GM12878 (cell line): ENCODE data around the gene CAPN1. TPM values are rescaled to one million over a fixed set of nuclear protein-coding genes. Genes with fewer than 3 reads are reported as not detected.

Experiments used
- ATAC-seq: fragments of 200-7000 bp; cut with Tn5 transposase; 3 replicates; pipeline ENCODE4 v1.9.1; 2020; ENCODE audit warnings: mild to moderate bottlenecking, moderate library complexity
- BruUV-seq: library from RNA; stranded (reverse); fragments of 400-500 nt; replicated peaks from 2 replicates; lab custom pipeline; 2021; lab: Mats Ljungman, UMichigan
- CTCF ChIA-PET: fragments of 300-600 bp; sonication (Branson Sonifier 250); formaldehyde crosslinking; extraction: SDS; loops from one replicate; lab custom pipeline; 2021; ENCODE audit warnings: inconsistent platforms; lab: Yijun Ruan, JAX
- POLR2A ChIA-PET: fragments of 350-600 bp; formaldehyde crosslinking; extraction: SDS; loops from one replicate; lab custom pipeline; 2021; ENCODE audit warnings: inconsistent platforms; lab: Charles Lee
- RAD21 ChIA-PET: fragments of 300-600 bp; sonication (Branson Sonifier 250); formaldehyde crosslinking; loops from one replicate; lab custom pipeline; 2023; ENCODE audit warnings: antibody characterized with exemption; ENCODE audit not compliant: unreplicated experiment; lab: Charles Lee
- SMC1A ChIA-PET: fragments of 300-600 bp; sonication (Branson Sonifier 250); formaldehyde crosslinking; loops from one replicate; lab custom pipeline; 2023; ENCODE audit not compliant: unreplicated experiment, uncharacterized antibody; lab: Charles Lee
- DNase-seq: peaks from one replicate; pipeline ENCODE4 v3.0.0-alpha.2; 2011; ENCODE audit warnings: low read depth, low spot score
- FAIRE-seq: peaks from 3 replicates; lab custom pipeline; 2011; peaks lifted over from hg19 to GRCh38; lab: Jason Lieb, UNC
- H2AFZ ChIP-seq: 2 replicates; pipeline ENCODE4 v1.6.0; 2011; ENCODE audit warnings: low read depth, low read length, control low read depth; ENCODE audit not compliant: control insufficient read depth
- H3K27ac ChIP-seq: 2 replicates; pipeline ENCODE4 v1.5.1; 2011; ENCODE audit warnings: control low read depth; ENCODE audit not compliant: control insufficient read depth, insufficient read depth
- H3K27me3 ChIP-seq, 2 experiments: replicated peaks in 1 of 2; 2 replicates each; pipeline versions ENCODE4 v1.6.0 to v1.6.1; 2011; ENCODE audit warnings: low read length in 1 of 2; ENCODE audit not compliant: control insufficient read depth in 2 of 2, insufficient read depth in 2 of 2
- H3K36me3 ChIP-seq, 2 experiments: 2 replicates each; pipeline ENCODE4 v1.5.1; 2011; ENCODE audit warnings: low read length in 1 of 2; ENCODE audit not compliant: control insufficient read depth in 2 of 2, insufficient read depth in 2 of 2
- H3K4me1 ChIP-seq: 2 replicates; pipeline ENCODE4 v1.6.1; 2011; ENCODE audit warnings: mild to moderate bottlenecking, low read length, moderate library complexity, mixed read lengths; ENCODE audit not compliant: control insufficient read depth, insufficient read depth
- H3K4me2 ChIP-seq: 2 replicates; pipeline ENCODE4 v1.6.0; 2011; ENCODE audit warnings: control low read depth; ENCODE audit not compliant: control insufficient read depth, insufficient read depth
- H3K4me3 ChIP-seq: fragments of 200-600 bp; sonication (generic); 2 replicates; pipeline ENCODE4 v1.5.1; 2016
- H3K79me2 ChIP-seq: 2 replicates; pipeline ENCODE4 v1.6.0; 2011; ENCODE audit warnings: low read length; ENCODE audit not compliant: control insufficient read depth, insufficient read depth
- H3K9ac ChIP-seq: 2 replicates; pipeline ENCODE4 v1.8.0; 2011; ENCODE audit warnings: low read length, control low read depth, mixed read lengths; ENCODE audit not compliant: control insufficient read depth, insufficient read depth
- H3K9me3 ChIP-seq: replicated peaks from 3 replicates; pipeline ENCODE4 v1.5.1; 2011; ENCODE audit warnings: mild to moderate bottlenecking, low read length; ENCODE audit not compliant: control insufficient read depth, insufficient read depth
- H4K20me1 ChIP-seq: 2 replicates; pipeline ENCODE4 v1.6.0; 2011; ENCODE audit not compliant: control insufficient read depth, insufficient read depth
- ATF2 ChIP-seq: IDR thresholded peaks from 2 replicates; pipeline ENCODE4 v1.6.1; 2012; ENCODE audit warnings: low read length, inconsistent platforms
- CBX5 ChIP-seq: sonication (generic); IDR thresholded peaks from 2 replicates; pipeline ENCODE4 v1.6.1; 2016; ENCODE audit warnings: low read depth, moderate library complexity, mild to moderate bottlenecking, inconsistent platforms
- HCFC1 ChIP-seq: fragments of 150-350 bp; IDR thresholded peaks from 2 replicates; pipeline ENCODE4 v1.6.1; 2014; ENCODE audit warnings: low read length
- IKZF1 ChIP-seq: fragments of 450-650 bp; conservative IDR thresholded peaks from 2 replicates; pipeline ENCODE4 v1.6.1; 2017; ENCODE audit warnings: antibody characterized with exemption, mild to moderate bottlenecking
- IRF4 ChIP-seq: IDR thresholded peaks from 2 replicates; pipeline ENCODE4 v1.6.1; 2011; ENCODE audit warnings: low read depth, low read length
- KDM1A ChIP-seq: fragments of 200-600 bp; sonication (generic); IDR thresholded peaks from 2 replicates; pipeline ENCODE4 v1.6.1; 2016; ENCODE audit warnings: borderline replicate concordance
- NFYB ChIP-seq: IDR thresholded peaks from 2 replicates; pipeline ENCODE4 v1.6.1; 2011; ENCODE audit warnings: low read depth, mild to moderate bottlenecking, low read length, improper control_type of control experiment, moderate library complexity; ENCODE audit not compliant: insufficient read depth
- POLR2AphosphoS5 ChIP-seq: IDR thresholded peaks from 2 replicates; pipeline ENCODE4 v1.6.1; 2011; ENCODE audit warnings: mild to moderate bottlenecking, low read length, inconsistent platforms
- RBBP5 ChIP-seq: fragments of 200-600 bp; sonication (generic); conservative IDR thresholded peaks from 2 replicates; pipeline ENCODE4 v1.6.1; 2016
- SP1 ChIP-seq: IDR thresholded peaks from one replicate; pipeline ENCODE4 v1.6.1; 2011; ENCODE audit warnings: low read depth, low read length
- TARDBP ChIP-seq: IDR thresholded peaks from 2 replicates; pipeline ENCODE4 v1.6.1; 2016; ENCODE audit warnings: borderline replicate concordance
- TCF3 ChIP-seq: IDR thresholded peaks from 2 replicates; pipeline ENCODE4 v1.6.1; 2012; ENCODE audit warnings: low read depth, mild to moderate bottlenecking, low read length, borderline replicate concordance; ENCODE audit not compliant: insufficient read depth
- ZBED1 ChIP-seq: IDR thresholded peaks from 2 replicates; pipeline ENCODE4 v1.6.1; 2016; ENCODE audit warnings: borderline replicate concordance
- ZNF274 ChIP-seq: IDR thresholded peaks from one replicate; pipeline ENCODE4 v1.8.0; 2011; ENCODE audit not compliant: insufficient read length, insufficient read depth
- WGBS: methylation state at CpG from one replicate; pipeline ENCODE4 v1.1.6; 2016; ENCODE audit warnings: low lambda C conversion rate; ENCODE audit not compliant: insufficient replicate concordance, insufficient coverage; ENCODE audit errors: missing lambda C conversion rate; 5-methylcytosine and 5-hydroxymethylcytosine counted together
- in situ Hi-C: fragments of 300-500 bp; cut with MboI; formaldehyde crosslinking; loops from 9 replicates; pipeline ENCODE4 v1.14.3; 2018; ENCODE audit warnings: mixed read lengths
- intact Hi-C: fragments of 100-400 bp; cut with micrococcal nuclease; formaldehyde crosslinking; loops from one replicate; pipeline ENCODE4 v1.14.2; 2022; ENCODE audit not compliant: unreplicated experiment
- polyA plus RNA-seq, 11 experiments: library from polyadenylated mRNA; depleted of rRNA in 4 of 11; unstranded in 6 of 11; stranded (reverse) in 5 of 11; fragments of >200 nt; fragmentation: Nextera tagmentation in 4 of 11; fragmentation: Illumina TruSeq in 1 of 11; extraction: Ambion mirVana in 4 of 11; extraction: Trizol in 1 of 11; gene quantifications; 1 replicate in 1 of 11; 2 replicates in 10 of 11; pipeline versions ENCODE4 v1.2.1 to v1.2.3, GENCODE V29; 2011 to 2016; ENCODE audit warnings: inconsistent platforms in 2 of 11, missing spikeins in 2 of 11, low read depth in 1 of 11
- total RNA-seq, 4 experiments: library from RNA; depleted of rRNA in 3 of 4; stranded (reverse); fragments of >200 nt in 3 of 4; fragmentation: Illumina TruSeq in 1 of 4; extraction: Trizol in 1 of 4; gene quantifications; 2 replicates each; pipeline versions ENCODE4 v1.2.1 to v1.2.3, GENCODE V29; 2013 to 2021

Gene CAPN1
- total and polyA plus RNA-seq, 10 of the 15 experiments (the other 5 are each of a cell fraction or from before 2014, with no cell fraction given), result 2.2 to 167 (median 77.3) TPM

GRCh38 chr11:65207918-65208784 lies 26.4 kb downstream of the CAPN1 start:
- ChIA-PET SMC1A (no interaction called here), RAD21 (no interaction called here), CTCF (interaction anchor here (0.7 to 6.4 kb wide), 3 partner anchors 18 to 122 kb away, joined by 3 to 43 read pairs (median 3); partner anchors contain the start of gene CDC42EP2), POLR2A (no interaction called here)
- WGBS, result 90% methylated on average over 16 of the region's 16 CpGs
- Histone ChIP-seq H3K27me3 (no peaks in the 10 kb centered on the region), H3K36me3 (peaks cover 2 to 18% of the 10 kb centered on the region in 2 experiments; a peak in 3 of 4 replicates), H3K27ac (no peak overlapping the region), H3K9ac (no peak overlapping the region), H3K9me3 (no peaks in the 10 kb centered on the region), H2AFZ (no peak overlapping the region), H3K4me2 (no peak overlapping the region), H3K4me3 (no peak overlapping the region), H3K79me2 (no peaks in the 10 kb centered on the region), H4K20me1 (no peaks in the 10 kb centered on the region), H3K4me1 (no peaks in the 10 kb centered on the region)
- TF ChIP-seq SP1, result no peak
- TF ChIP-seq TCF3, result no peak
- DNase-seq (no peak), FAIRE-seq (no peak), ATAC-seq (no peak)
- intact Hi-C loops, result loop anchor here (10.0 kb wide), 1 partner anchor 47 kb away; no protein-coding TSS in a partner anchor
- no TSS peak for BruUV-seq
- in situ Hi-C loops, result no loop called here

- no peak overlapping the region for H3K27ac ChIP-seq
- no peaks in the 10 kb centered on the region for H3K27me3 ChIP-seq
- in situ Hi-C loops, result no loop called here
- no TSS peak for BruUV-seq
- no peak for DNase-seq
- H3K36me3 ChIP-seq, result peaks cover 2 to 17% of the 10 kb centered on the region in 2 experiments; a peak in 3 of 4 replicates
- ChIA-PET SMC1A (no interaction called here), RAD21 (no interaction called here), POLR2A (no interaction called here), CTCF (interaction anchor here (0.7 to 6.4 kb wide), 3 partner anchors 17 to 121 kb away, joined by 3 to 43 read pairs (median 3); partner anchors contain the start of gene CDC42EP2)
- no peak overlapping the region for H3K4me3 ChIP-seq
- no peak for ATAC-seq
- H3K4me1 ChIP-seq, result peaks cover 7% of the 10 kb centered on the region
- no peaks in the 10 kb centered on the region for H3K79me2 ChIP-seq
- no peaks in the 10 kb centered on the region for H4K20me1 ChIP-seq
- H2AFZ ChIP-seq, result no peak overlapping the region
- no peak overlapping the region for H3K4me2 ChIP-seq
- no peaks in the 10 kb centered on the region for H3K9me3 ChIP-seq
- H3K9ac ChIP-seq, result no peak overlapping the region
- intact Hi-C loops, result loop anchor here (10.0 kb wide), 1 partner anchor 46 kb away; no protein-coding TSS in a partner anchor
- FAIRE-seq, result no peak
- WGBS, result 80% methylated on average over 13 of the region's 13 CpGs
- TF ChIP-seq CBX5, result no peak
- no peak for TF ChIP-seq RBBP5
- TF ChIP-seq ZBED1, result no peak
- no peak for TF ChIP-seq IRF4
- TF ChIP-seq ATF2, result no peak
- TF ChIP-seq KDM1A, result no peak
- TF ChIP-seq ZNF274, result no peak
- no peak for TF ChIP-seq HCFC1
- TF ChIP-seq IKZF1, result no peak
- TF ChIP-seq TARDBP, result no peak
- TF ChIP-seq NFYB, result no peak
- TF ChIP-seq POLR2AphosphoS5, result no peak
Observed at GRCh38 chr11:65208785-65209710, 27.3 kb downstream of the CAPN1 start.
